ENCODE measurements around the gene MESP2. TPM values are rescaled to one million over a fixed set of nuclear protein-coding genes. Genes with fewer than 3 reads are reported as not detected.
A peak's percentile ranks its signal among the peaks of the same experiment; 100 is the strongest.

MESP2 gene
- total and polyA plus RNA-seq, 2 experiments from 2014 or later: not detected

- Histone ChIP-seq H2AFZ (no peak overlapping the region), H3K9me3 (ENCODE audit: low read depth) (no peaks in the 10 kb centered on the region), H3K4me2 (ENCODE audit: unreplicated experiment) (no peak overlapping the region), H3K4me1 (ENCODE audit: insufficient read depth) (peaks cover 62% of the 10 kb centered on the region), H3K9ac (no peak overlapping the region), H3K4me3 (no peak overlapping the region), H3K9me2 (ENCODE audit: insufficient read depth) (no peaks in the 10 kb centered on the region), H3F3A (ENCODE audit: insufficient read depth) (peaks cover 21% of the 10 kb centered on the region), H3K79me2 (ENCODE audit: insufficient read depth) (peaks cover 12% of the 10 kb centered on the region; the same call in 1 of the 2 replicates), H3K27me3 (replicated peaks; ENCODE audit: insufficient read depth) (no peaks in the 10 kb centered on the region), H3K36me3 (ENCODE audit: low read depth) (no peaks in the 10 kb centered on the region), H4K20me1 (ENCODE audit: insufficient read depth) (no peaks in the 10 kb centered on the region), H3K27ac (peak overlapping the region; percentile 92; the same call in 1 of the 2 replicates)
- 91 to 93% methylated on average over 12 to 13 of the region's 13 CpGs for WGBS, 2 experiments (ENCODE audit: low coverage in 1 of 2, low lambda C conversion rate in 2 of 2, missing lambda C conversion rate in 2 of 2)
- in situ Hi-C loops (cut with MboI): no loop called here
- TF ChIP-seq EZH2phosphoT487 (IDR thresholded peaks at IDR 0.05; ENCODE audit: insufficient read depth, low read depth): no peak
- no peak for TF ChIP-seq EZH2 (IDR thresholded peaks at IDR 0.05; ENCODE audit: insufficient read depth, poor library complexity, severe bottlenecking)
- DNase-seq: no peak
Measured at GRCh38 chr15:89826671-89827655, 50.8 kb downstream of the MESP2 start.

- in situ Hi-C loops (cut with MboI): no loop called here
- Histone ChIP-seq H3K9me2 (ENCODE audit: insufficient read depth) (no peaks in the 10 kb centered on the region), H3K9me3 (ENCODE audit: low read depth) (no peaks in the 10 kb centered on the region), H3F3A (ENCODE audit: insufficient read depth) (peaks cover 14% of the 10 kb centered on the region), H3K4me2 (ENCODE audit: unreplicated experiment) (peak overlapping the region; percentile 71), H3K9ac (peak overlapping the region; percentile 76), H2AFZ (peak overlapping the region; percentile 61; the same call in 1 of the 2 replicates), H3K36me3 (ENCODE audit: low read depth) (peaks cover 4% of the 10 kb centered on the region; the same call in 1 of the 2 replicates), H3K79me2 (ENCODE audit: insufficient read depth) (peaks cover 14% of the 10 kb centered on the region; the same call in 1 of the 2 replicates), H3K4me3 (no peak overlapping the region), H4K20me1 (ENCODE audit: insufficient read depth) (no peaks in the 10 kb centered on the region), H3K27ac (peak overlapping the region; percentile 92), H3K27me3 (replicated peaks; ENCODE audit: insufficient read depth) (no peaks in the 10 kb centered on the region), H3K4me1 (ENCODE audit: insufficient read depth) (peaks cover 55% of the 10 kb centered on the region)
- 73 to 83% methylated on average over 2 to 4 of the region's 4 CpGs for WGBS, 2 experiments (ENCODE audit: low coverage in 1 of 2, low lambda C conversion rate in 2 of 2, missing lambda C conversion rate in 2 of 2)
- TF ChIP-seq EZH2 (IDR thresholded peaks at IDR 0.05; ENCODE audit: insufficient read depth, poor library complexity, severe bottlenecking): no peak
- TF ChIP-seq EZH2phosphoT487 (IDR thresholded peaks at IDR 0.05; ENCODE audit: insufficient read depth, low read depth): no peak
- DNase-seq: no peak
Measured at GRCh38 chr15:89827829-89828228, 51.7 kb downstream of the MESP2 start.

Other genes with a start within 250 kb of the MESP2 start
- gene TICRR, start 200.9 kb upstream of the MESP2 start, total RNA-seq (2014; rRNA removed; shearing (Covaris generic)): 2.3 and 2.4 TPM in 2 replicates
- gene TICRR, start 200.9 kb upstream of the MESP2 start, polyA plus RNA-seq (2016; fragmentation: Nextera tagmentation; extraction: Ambion mirVana): 1.2 and 1.3 TPM in 2 replicates
- 25.4 and 30.0 TPM in 2 replicates for gene KIF7, start 120.9 kb upstream of the MESP2 start, total RNA-seq (2014; rRNA removed; shearing (Covaris generic))
- gene KIF7, start 120.9 kb upstream of the MESP2 start, polyA plus RNA-seq (2016; fragmentation: Nextera tagmentation; extraction: Ambion mirVana): 6.9 and 7.2 TPM in 2 replicates
- gene PLIN1, start 97.0 kb upstream of the MESP2 start, total RNA-seq (2014; rRNA removed; shearing (Covaris generic)): not detected in 2 replicates
- gene PLIN1, start 97.0 kb upstream of the MESP2 start, polyA plus RNA-seq (2016; fragmentation: Nextera tagmentation; extraction: Ambion mirVana): not detected in 2 replicates
- gene PEX11A, start 85.6 kb upstream of the MESP2 start, total RNA-seq (2014; rRNA removed; shearing (Covaris generic)): 5.4 and 11.5 TPM in 2 replicates
- gene PEX11A, start 85.6 kb upstream of the MESP2 start, polyA plus RNA-seq (2016; fragmentation: Nextera tagmentation; extraction: Ambion mirVana): 5.3 and 6.1 TPM in 2 replicates
- gene WDR93, start 85.5 kb upstream of the MESP2 start, total RNA-seq (2014; rRNA removed; shearing (Covaris generic)): not detected in 2 replicates
- 0.10 TPM in 1 of 2 replicates, not detected in the other for gene WDR93, start 85.5 kb upstream of the MESP2 start, polyA plus RNA-seq (2016; fragmentation: Nextera tagmentation; extraction: Ambion mirVana)
- gene MESP1, start 25.1 kb upstream of the MESP2 start, total RNA-seq (2014; rRNA removed; shearing (Covaris generic)): not detected in 2 replicates
- 0.48 and 0.63 TPM in 2 replicates for gene MESP1, start 25.1 kb upstream of the MESP2 start, polyA plus RNA-seq (2016; fragmentation: Nextera tagmentation; extraction: Ambion mirVana)
- 464 and 467 TPM in 2 replicates for gene ANPEP, start 38.5 kb downstream of the MESP2 start, total RNA-seq (2014; rRNA removed; shearing (Covaris generic))
- 568 and 585 TPM in 2 replicates for gene ANPEP, start 38.5 kb downstream of the MESP2 start, polyA plus RNA-seq (2016; fragmentation: Nextera tagmentation; extraction: Ambion mirVana)
- 78.7 and 85.0 TPM in 2 replicates for gene AP3S2, start 117.7 kb downstream of the MESP2 start, total RNA-seq (2014; rRNA removed; shearing (Covaris generic))
- 23.7 and 27.0 TPM in 2 replicates for gene AP3S2, start 117.7 kb downstream of the MESP2 start, polyA plus RNA-seq (2016; fragmentation: Nextera tagmentation; extraction: Ambion mirVana)
- 8.7 and 9.0 TPM in 2 replicates for gene ARPIN, start 136.6 kb downstream of the MESP2 start, total RNA-seq (2014; rRNA removed; shearing (Covaris generic))
- gene ARPIN, start 136.6 kb downstream of the MESP2 start, polyA plus RNA-seq (2016; fragmentation: Nextera tagmentation; extraction: Ambion mirVana): 5.4 and 6.0 TPM in 2 replicates
- 12.0 and 18.2 TPM in 2 replicates for gene ZNF710, start 225.0 kb downstream of the MESP2 start, total RNA-seq (2014; rRNA removed; shearing (Covaris generic))
- gene ZNF710, start 225.0 kb downstream of the MESP2 start, polyA plus RNA-seq (2016; fragmentation: Nextera tagmentation; extraction: Ambion mirVana): 2.8 and 2.9 TPM in 2 replicates

Measured in GM23248 (cell line).